MM.1S (cell line): Measurements from ENCODE around the gene DMRT2.

Source experiments
- CTCF ChIP-seq: fragments of 300-600 bp; sonication (generic); IDR thresholded peaks from 2 replicates; pipeline ENCODE4 v1.5.1; 2016; ENCODE audit warnings: antibody characterized with exemption, low read length, mixed read lengths
- EZH2 ChIP-seq: fragments of 300-600 bp; sonication (generic); optimal IDR thresholded peaks from 2 replicates; pipeline ENCODE3; 2017; ENCODE audit warnings: low read depth, mild to moderate bottlenecking, antibody characterized with exemption, low read length, mixed read lengths

- no peak for TF ChIP-seq CTCF
- TF ChIP-seq EZH2, result no peak
These were observed 48.4 kb downstream of the DMRT2 start for GRCh38 chr9:1098551-1098950.
